ENCODE results near the gene SCARF2.
"Not testable (repeated sequence)": the region's sequence is repeated elsewhere in the genome, so short reads cannot be mapped to it uniquely, and the experiment has no call there.

The SCARF2 gene

GRCh38 chr22:20420157-20420842 lies 17.3 kb downstream of the SCARF2 start:
- no peak overlapping the region for H3K4me3 ChIP-seq (ENCODE audit: low read depth, low read length)
- H3K36me3 ChIP-seq (replicated peaks), result peaks cover 1% of the 10 kb centered on the region
- H3K27ac ChIP-seq, result no peak overlapping the region
- in situ Hi-C loops (cut with HindIII; ENCODE audit: low pct_ligation_motif_present, low sequenced_read_pairs), result no loop called here
- no peaks in the 10 kb centered on the region for H3K27me3 ChIP-seq (replicated peaks)
- no peak for DNase-seq
- no peak for TF ChIP-seq CTCF (IDR thresholded peaks at IDR 0.05; ENCODE audit: low read depth, low read length, missing control alignments)

GRCh38 chr22:20419664-20419951 lies 18.0 kb downstream of the SCARF2 start:
- H3K36me3 ChIP-seq (replicated peaks), result no peaks in the 10 kb centered on the region
- H3K27ac ChIP-seq, result no peak overlapping the region
- TF ChIP-seq CTCF (IDR thresholded peaks at IDR 0.05; ENCODE audit: low read depth, low read length, missing control alignments), result no peak

GRCh38 chr22:20418211-20418788 lies 19.3 kb downstream of the SCARF2 start:
- no peaks in the 10 kb centered on the region for H3K36me3 ChIP-seq (replicated peaks)
- in situ Hi-C loops (cut with HindIII; ENCODE audit: low pct_ligation_motif_present, low sequenced_read_pairs), result no loop called here
- H3K27ac ChIP-seq, result no peak overlapping the region
- DNase-seq, result peak; percentile 66
- TF ChIP-seq CTCF (IDR thresholded peaks at IDR 0.05; ENCODE audit: low read depth, low read length, missing control alignments), result peak; percentile 86
- H3K27me3 ChIP-seq (replicated peaks), result no peaks in the 10 kb centered on the region
- H3K4me3 ChIP-seq (ENCODE audit: low read depth, low read length), result peak overlapping the region; percentile 55

More at GRCh38 chr22:20419664-20419951, 18.0 kb downstream of the SCARF2 start:
- Histone ChIP-seq H3K4me3 (ENCODE audit: low read depth, low read length) (no peak overlapping the region), H3K27me3 (replicated peaks) (no peaks in the 10 kb centered on the region)
- DNase-seq, result no peak
- in situ Hi-C loops (cut with HindIII; ENCODE audit: low pct_ligation_motif_present, low sequenced_read_pairs), result no loop called here

DNA sequence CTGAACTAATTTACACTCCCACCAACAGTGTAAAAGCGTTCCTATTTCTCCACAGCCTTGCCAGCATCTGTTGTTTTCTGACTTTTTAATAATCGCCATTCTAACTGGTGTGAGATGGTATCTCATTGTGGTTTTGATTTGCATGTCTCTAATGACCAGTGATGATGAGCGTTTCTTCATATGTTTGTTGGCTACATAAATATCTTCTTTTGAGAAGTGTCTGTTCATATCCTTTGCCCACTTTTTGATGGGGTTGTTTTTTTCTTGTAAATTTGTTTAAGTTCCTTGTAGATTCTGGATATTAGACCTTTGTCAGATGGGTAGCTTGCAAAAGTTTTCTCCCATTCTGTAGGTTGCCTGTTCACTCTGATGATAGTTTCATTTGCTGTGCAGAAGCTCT lies 21.9 kb downstream of the SCARF2 start:
- H3K36me3 ChIP-seq (replicated peaks); in situ Hi-C loops (cut with HindIII; ENCODE audit: low pct_ligation_motif_present, low sequenced_read_pairs); H3K27me3 ChIP-seq (replicated peaks); H3K27ac ChIP-seq; H3K4me3 ChIP-seq (ENCODE audit: low read depth, low read length); DNase-seq: not testable (repeated sequence)

DNA sequence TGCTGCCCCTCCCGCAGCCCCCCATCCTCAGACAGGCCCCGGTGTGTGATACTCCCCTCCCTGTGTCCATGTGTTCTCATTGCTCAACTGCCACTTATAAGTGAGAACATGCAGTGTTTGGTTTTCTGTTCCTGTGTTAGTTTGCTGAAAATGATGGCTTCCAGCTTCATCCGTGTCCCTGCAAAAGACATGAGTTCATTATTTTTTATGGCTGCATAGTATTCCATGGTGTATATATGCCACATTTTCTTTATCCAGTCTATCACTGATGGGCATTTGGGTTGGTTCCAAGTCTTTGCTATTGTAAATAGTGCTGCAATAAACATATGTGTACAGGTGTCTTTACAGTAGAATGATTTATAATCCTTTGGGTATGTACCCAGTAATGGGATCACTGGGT lies 22.4 kb downstream of the SCARF2 start:
- H3K27me3 ChIP-seq (replicated peaks); H3K27ac ChIP-seq; H3K4me3 ChIP-seq (ENCODE audit: low read depth, low read length); in situ Hi-C loops (cut with HindIII; ENCODE audit: low pct_ligation_motif_present, low sequenced_read_pairs); H3K36me3 ChIP-seq (replicated peaks); DNase-seq: not testable (repeated sequence)

DNA sequence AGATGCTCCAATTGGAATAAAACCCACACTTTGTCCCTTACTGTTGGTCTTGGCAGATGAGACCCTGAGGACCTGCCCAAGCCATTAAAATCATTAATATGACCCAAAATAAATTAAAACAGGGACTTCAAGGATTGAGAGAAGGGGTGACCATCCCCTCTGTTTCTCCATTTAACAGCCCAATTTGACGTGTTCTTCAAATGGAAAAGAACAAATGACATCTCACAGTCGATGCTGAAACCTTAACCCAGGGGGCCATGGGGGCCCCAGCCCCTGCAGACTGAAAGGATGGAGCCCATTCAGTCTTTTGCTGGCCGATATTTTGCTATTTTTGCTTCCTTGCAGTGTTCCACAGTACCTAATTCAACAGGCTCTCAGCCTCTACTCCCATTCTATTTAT lies 23.2 kb downstream of the SCARF2 start:
- H3K27me3 ChIP-seq (replicated peaks), result no peaks in the 10 kb centered on the region
- no peaks in the 10 kb centered on the region for H3K36me3 ChIP-seq (replicated peaks)
- no peak for TF ChIP-seq CTCF (IDR thresholded peaks at IDR 0.05; ENCODE audit: low read depth, low read length, missing control alignments)
- no peak overlapping the region for H3K27ac ChIP-seq
- no peak for DNase-seq
- in situ Hi-C loops (cut with HindIII; ENCODE audit: low pct_ligation_motif_present, low sequenced_read_pairs), result no loop called here
- no peak overlapping the region for H3K4me3 ChIP-seq (ENCODE audit: low read depth, low read length)

DNA sequence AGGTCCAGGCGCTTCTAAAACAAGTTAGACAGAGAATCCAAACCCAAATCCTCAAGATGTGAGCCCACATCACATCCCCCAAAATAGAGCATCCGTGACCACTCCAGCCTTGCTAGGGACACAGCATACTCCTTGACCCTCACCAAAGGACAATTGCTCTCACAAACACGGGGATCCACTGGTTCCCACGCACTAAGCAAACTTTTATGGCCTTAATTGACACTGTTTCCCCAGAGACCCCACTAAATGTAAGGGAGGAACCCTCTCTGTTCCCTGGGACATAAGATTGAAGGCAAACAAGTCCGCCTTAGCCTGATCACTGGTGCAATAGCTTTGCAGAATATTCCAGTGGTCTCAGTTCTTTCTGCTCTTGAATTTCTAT lies 23.6 kb downstream of the SCARF2 start:
- Histone ChIP-seq H3K4me3 (ENCODE audit: low read depth, low read length) (no peak overlapping the region), H3K27me3 (replicated peaks) (no peaks in the 10 kb centered on the region), H3K36me3 (replicated peaks) (no peaks in the 10 kb centered on the region), H3K27ac (no peak overlapping the region)
- DNase-seq, result no peak
- in situ Hi-C loops (cut with HindIII; ENCODE audit: low pct_ligation_motif_present, low sequenced_read_pairs), result no loop called here
- no peak for TF ChIP-seq CTCF (IDR thresholded peaks at IDR 0.05; ENCODE audit: low read depth, low read length, missing control alignments)
